ENCODE data around the gene DNMT3B.
A peak's percentile ranks its signal among the peaks of the same experiment; 100 is the strongest.

The DNMT3B gene

DNA sequence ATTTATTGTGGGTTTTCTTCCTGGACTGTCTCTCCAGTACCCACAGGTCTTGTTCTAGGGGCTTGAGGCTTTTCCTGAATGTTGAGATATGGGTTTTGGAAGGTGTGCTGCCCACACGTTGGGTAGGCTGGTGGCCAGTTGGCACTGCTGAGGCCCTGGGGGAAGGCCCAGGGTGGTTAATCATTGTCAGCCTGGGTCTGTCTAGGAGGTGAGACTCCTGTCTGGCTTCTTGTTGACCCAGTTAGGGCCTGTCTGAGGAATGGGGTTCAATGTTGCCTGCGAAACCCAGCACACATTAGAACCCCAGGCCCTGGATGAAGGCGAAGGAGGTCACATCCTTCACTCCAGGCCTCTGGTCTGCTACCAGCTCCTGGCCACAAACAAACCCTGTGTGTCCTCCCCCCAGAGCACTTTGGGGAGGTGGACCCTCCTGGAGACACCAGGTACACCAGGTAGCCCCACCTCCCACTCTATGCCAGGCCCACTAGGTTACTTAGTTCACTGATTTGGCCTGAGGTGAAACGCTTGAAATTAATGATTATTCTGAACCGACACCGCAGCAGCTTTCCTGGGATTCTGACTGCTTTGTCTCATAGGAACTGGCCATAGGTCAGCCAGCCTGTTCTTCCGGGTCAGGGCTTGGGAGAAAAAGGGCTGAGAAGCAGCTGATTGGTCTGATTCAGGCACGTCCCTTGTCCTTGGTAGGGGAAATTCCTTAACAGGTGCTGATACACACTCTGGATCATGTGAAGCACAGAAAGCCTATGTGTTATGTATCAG is 15.2 kb downstream of the DNMT3B start:
- Histone ChIP-seq H3K4me2 (ENCODE audit: low read length, poor library complexity, severe bottlenecking) (no peak overlapping the region), H3K27ac (ENCODE audit: low read length, poor library complexity, severe bottlenecking) (no peak overlapping the region), H3K14ac (ENCODE audit: low read length in 2 of 2) (no peak overlapping the region), H4K8ac (ENCODE audit: low read length) (no peak overlapping the region), H2BK5ac (ENCODE audit: low read depth, low read length, poor library complexity, severe bottlenecking) (no peak overlapping the region), H3K36me3 (ENCODE audit: control insufficient read depth in 1 of 2, insufficient read depth in 2 of 2, low read depth in 1 of 2, low read length in 2 of 2) (peaks cover 8 to 16% of the 10 kb centered on the region in 2 experiments), H3K4me1 (ENCODE audit: control insufficient read depth, insufficient read depth, low read depth, low read length) (peaks cover 18% of the 10 kb centered on the region), H3K23ac (ENCODE audit: low read length in 2 of 2) (peak overlapping the region in 1 of 2 experiments; percentile 46), H2AFZ (ENCODE audit: low read depth, low read length) (no peak overlapping the region), H2AK5ac (ENCODE audit: low read length, severe bottlenecking) (no peak overlapping the region), H2BK15ac (ENCODE audit: low read depth, poor library complexity, severe bottlenecking) (no peak overlapping the region), H3K18ac (ENCODE audit: low read depth in 1 of 2, low read length in 2 of 2) (no peak overlapping the region), H2BK120ac (ENCODE audit: low read depth, low read length) (no peak overlapping the region), H3K9me3 (ENCODE audit: control insufficient read depth, low read length) (no peaks in the 10 kb centered on the region), H3K27me3 (ENCODE audit: control insufficient read depth in 1 of 2, insufficient read depth in 1 of 2, low read length in 2 of 2) (no peaks in the 10 kb centered on the region), H3K79me1 (replicated peaks; ENCODE audit: low read length, poor library complexity, severe bottlenecking) (peaks cover 21% of the 10 kb centered on the region), H4K91ac (ENCODE audit: low read length) (no peak overlapping the region), H3K4ac (ENCODE audit: low read depth in 1 of 2, low read length in 2 of 2) (no peak overlapping the region), H3K9ac (ENCODE audit: low read length) (no peak overlapping the region), H2BK12ac (ENCODE audit: low read length in 2 of 2) (no peak overlapping the region), H3K4me3 (ENCODE audit: insufficient read depth in 1 of 2, low read depth in 1 of 2, low read length in 2 of 2) (no peak overlapping the region)
- 98% methylated on average over 8 of the region's 8 CpGs for WGBS
- no peak for DNase-seq

DNA sequence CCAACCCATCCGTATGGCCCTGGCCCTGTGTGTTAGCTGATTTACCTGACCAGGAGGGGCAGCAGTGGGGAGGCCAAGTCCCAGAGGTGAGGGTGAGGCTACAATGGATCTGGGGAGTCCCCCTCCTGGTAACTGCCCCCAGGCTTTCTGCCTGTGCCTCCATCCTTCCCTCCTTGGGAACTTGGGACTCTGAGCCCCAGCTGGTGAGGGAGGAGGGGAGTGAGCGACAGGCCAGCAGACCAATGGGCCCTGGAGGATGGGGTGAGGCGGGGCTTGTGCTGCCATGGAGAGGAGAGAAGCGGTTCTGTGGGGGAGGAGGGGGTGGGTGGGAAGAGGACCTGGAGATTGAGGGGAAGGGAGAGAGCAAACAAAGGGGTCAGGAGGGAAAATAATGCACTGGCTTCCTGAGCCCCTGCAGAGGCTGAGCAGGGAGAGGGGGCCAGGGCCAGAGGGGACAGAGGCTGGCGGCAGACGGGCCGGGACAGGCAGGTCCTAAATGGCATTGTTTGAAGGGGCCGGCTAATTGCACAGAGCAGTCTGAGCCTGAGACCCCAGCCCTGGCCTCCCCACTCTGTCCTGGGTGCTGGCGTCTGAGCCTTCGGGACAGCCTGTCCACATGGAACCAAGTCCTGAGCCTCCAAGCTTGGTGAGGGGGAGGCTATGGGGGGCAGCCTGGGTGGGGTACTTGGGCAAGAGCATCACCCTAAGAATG is 17.5 kb downstream of the DNMT3B start:
- Histone ChIP-seq H4K91ac (ENCODE audit: low read length) (no peak overlapping the region), H3K79me1 (replicated peaks; ENCODE audit: low read length, poor library complexity, severe bottlenecking) (peaks cover 13% of the 10 kb centered on the region), H3K4me2 (ENCODE audit: low read length, poor library complexity, severe bottlenecking) (no peak overlapping the region), H3K9me3 (ENCODE audit: control insufficient read depth, low read length) (no peaks in the 10 kb centered on the region), H2BK15ac (ENCODE audit: low read depth, poor library complexity, severe bottlenecking) (no peak overlapping the region), H3K4me1 (ENCODE audit: control insufficient read depth, insufficient read depth, low read depth, low read length) (peaks cover 18% of the 10 kb centered on the region), H3K14ac (ENCODE audit: low read length in 2 of 2) (no peak overlapping the region), H3K18ac (ENCODE audit: low read depth in 1 of 2, low read length in 2 of 2) (no peak overlapping the region), H3K27ac (ENCODE audit: low read length, poor library complexity, severe bottlenecking) (no peak overlapping the region), H2BK5ac (ENCODE audit: low read depth, low read length, poor library complexity, severe bottlenecking) (no peak overlapping the region), H3K4ac (ENCODE audit: low read depth in 1 of 2, low read length in 2 of 2) (no peak overlapping the region), H3K27me3 (ENCODE audit: control insufficient read depth in 1 of 2, insufficient read depth in 1 of 2, low read length in 2 of 2) (no peaks in the 10 kb centered on the region), H2AK5ac (ENCODE audit: low read length, severe bottlenecking) (no peak overlapping the region), H3K36me3 (ENCODE audit: control insufficient read depth in 1 of 2, insufficient read depth in 2 of 2, low read depth in 1 of 2, low read length in 2 of 2) (peaks cover 13 to 22% of the 10 kb centered on the region in 2 experiments), H2BK12ac (ENCODE audit: low read length in 2 of 2) (no peak overlapping the region), H3K23ac (ENCODE audit: low read length in 2 of 2) (no peak overlapping the region), H2AFZ (ENCODE audit: low read depth, low read length) (no peak overlapping the region), H4K8ac (ENCODE audit: low read length) (no peak overlapping the region), H3K9ac (ENCODE audit: low read length) (no peak overlapping the region), H2BK120ac (ENCODE audit: low read depth, low read length) (no peak overlapping the region), H3K4me3 (ENCODE audit: insufficient read depth in 1 of 2, low read depth in 1 of 2, low read length in 2 of 2) (no peak overlapping the region)
- no peak for DNase-seq
- 93% methylated on average over 10 of the region's 10 CpGs for WGBS

GRCh38 chr20:32780278-32780677 is 18.1 kb downstream of the DNMT3B start:
- Histone ChIP-seq H2AK5ac (ENCODE audit: low read length, severe bottlenecking) (no peak overlapping the region), H3K9me3 (ENCODE audit: control insufficient read depth, low read length) (no peaks in the 10 kb centered on the region), H3K36me3 (ENCODE audit: control insufficient read depth in 1 of 2, insufficient read depth in 2 of 2, low read depth in 1 of 2, low read length in 2 of 2) (peaks cover 14 to 28% of the 10 kb centered on the region in 2 experiments), H3K27ac (ENCODE audit: low read length, poor library complexity, severe bottlenecking) (no peak overlapping the region), H3K9ac (ENCODE audit: low read length) (no peak overlapping the region), H3K27me3 (ENCODE audit: control insufficient read depth in 1 of 2, insufficient read depth in 1 of 2, low read length in 2 of 2) (no peaks in the 10 kb centered on the region), H2BK5ac (ENCODE audit: low read depth, low read length, poor library complexity, severe bottlenecking) (no peak overlapping the region), H3K4me2 (ENCODE audit: low read length, poor library complexity, severe bottlenecking) (no peak overlapping the region), H3K23ac (ENCODE audit: low read length in 2 of 2) (no peak overlapping the region), H4K8ac (ENCODE audit: low read length) (no peak overlapping the region), H2BK15ac (ENCODE audit: low read depth, poor library complexity, severe bottlenecking) (no peak overlapping the region), H3K14ac (ENCODE audit: low read length in 2 of 2) (no peak overlapping the region), H3K4me3 (ENCODE audit: insufficient read depth in 1 of 2, low read depth in 1 of 2, low read length in 2 of 2) (no peak overlapping the region), H3K4me1 (ENCODE audit: control insufficient read depth, insufficient read depth, low read depth, low read length) (peaks cover 17% of the 10 kb centered on the region), H2BK120ac (ENCODE audit: low read depth, low read length) (no peak overlapping the region), H2AFZ (ENCODE audit: low read depth, low read length) (no peak overlapping the region), H3K18ac (ENCODE audit: low read depth in 1 of 2, low read length in 2 of 2) (no peak overlapping the region), H3K4ac (ENCODE audit: low read depth in 1 of 2, low read length in 2 of 2) (no peak overlapping the region), H4K91ac (ENCODE audit: low read length) (no peak overlapping the region), H3K79me1 (replicated peaks; ENCODE audit: low read length, poor library complexity, severe bottlenecking) (peaks cover 13% of the 10 kb centered on the region), H2BK12ac (ENCODE audit: low read length in 2 of 2) (no peak overlapping the region)
- WGBS = 95% methylated on average over 16 of the region's 16 CpGs
- DNase-seq = no peak

Data from mesenchymal stem cell (in vitro differentiated cells and primary cell).